B cell (primary cell): ENCODE data around the gene MAZ.

Experiments
- CTCF ChIP-seq: fragments of 200-600 bp; IDR thresholded peaks from one replicate; pipeline ENCODE4 v1.8.0; 2022; ENCODE audit warnings: antibody characterized with exemption, mild to moderate bottlenecking
- EZH2 ChIP-seq: IDR thresholded peaks from 2 replicates; pipeline ENCODE4 v1.6.1; 2012; ENCODE audit warnings: borderline replicate concordance, low read depth, mild to moderate bottlenecking, moderate library complexity, low read length; ENCODE audit not compliant: insufficient read depth, poor library complexity, severe bottlenecking

- no peak for TF ChIP-seq CTCF
- TF ChIP-seq EZH2, result no peak
Measured at GRCh38 chr16:29852654-29853053, 46.3 kb downstream of the MAZ start.
